NCI-H1436 treated with DMSO at 0.1 percent for 48 hours (cell line): ENCODE results near the gene NTHL1.
A peak's percentile ranks its signal among the peaks of the same experiment; 100 is the strongest.

ENCODE experiments used
- DNase-seq: peaks from one replicate; lab custom pipeline; 2025; lab: John Stamatoyannopoulos, UW

NTHL1 gene

DNA sequence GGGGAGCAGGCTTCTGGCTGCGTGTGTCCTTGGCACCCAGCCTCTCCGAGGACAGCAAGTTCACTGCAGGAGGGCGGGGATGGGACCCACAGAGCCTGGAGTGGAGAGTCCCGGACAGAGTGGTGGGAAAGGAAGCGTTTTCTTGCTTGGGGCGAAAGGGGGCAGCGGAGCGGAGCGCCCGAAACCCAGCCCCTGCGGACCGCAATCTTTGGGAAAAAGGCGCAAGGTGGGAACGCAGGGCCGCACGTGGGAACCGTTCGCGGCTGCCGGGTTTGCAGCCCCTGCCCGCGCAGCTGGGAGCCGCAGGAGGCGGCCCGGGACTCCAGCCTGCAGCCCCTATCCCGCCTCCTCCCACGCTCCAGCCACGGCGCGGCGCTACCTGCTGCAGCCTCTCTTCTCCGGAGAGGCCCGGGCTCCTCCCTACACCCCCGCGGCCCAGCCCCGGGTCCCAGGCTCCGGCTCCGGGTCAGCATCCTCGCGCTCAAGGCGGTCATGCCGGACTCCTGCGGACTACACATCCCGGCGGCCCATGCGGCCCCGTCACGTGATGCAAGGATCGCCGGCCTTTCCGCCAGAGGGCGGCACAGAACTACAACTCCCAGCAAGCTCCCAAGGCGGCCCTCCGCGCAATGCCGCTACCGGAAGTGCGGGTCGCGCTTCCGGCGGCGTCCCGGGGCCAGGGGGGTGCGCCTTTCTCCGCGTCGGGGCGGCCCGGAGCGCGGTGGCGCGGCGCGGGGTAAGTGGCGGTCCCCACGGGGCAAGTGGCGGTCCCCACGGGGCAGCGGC, at the start of gene NTHL1, which contains the start of gene TSC2:
Gene NTHL1, minus strand, starts transcription at position 505 of the 786 bp plus-strand sequence. Its CDS starts 11 bp downstream, at position 494.
Gene TSC2, plus strand, starts transcription at position 656 of the 786 bp plus-strand sequence. CDS start 631 bp downstream, outside the sequence.
- DNase-seq: peak; percentile 66

DNA sequence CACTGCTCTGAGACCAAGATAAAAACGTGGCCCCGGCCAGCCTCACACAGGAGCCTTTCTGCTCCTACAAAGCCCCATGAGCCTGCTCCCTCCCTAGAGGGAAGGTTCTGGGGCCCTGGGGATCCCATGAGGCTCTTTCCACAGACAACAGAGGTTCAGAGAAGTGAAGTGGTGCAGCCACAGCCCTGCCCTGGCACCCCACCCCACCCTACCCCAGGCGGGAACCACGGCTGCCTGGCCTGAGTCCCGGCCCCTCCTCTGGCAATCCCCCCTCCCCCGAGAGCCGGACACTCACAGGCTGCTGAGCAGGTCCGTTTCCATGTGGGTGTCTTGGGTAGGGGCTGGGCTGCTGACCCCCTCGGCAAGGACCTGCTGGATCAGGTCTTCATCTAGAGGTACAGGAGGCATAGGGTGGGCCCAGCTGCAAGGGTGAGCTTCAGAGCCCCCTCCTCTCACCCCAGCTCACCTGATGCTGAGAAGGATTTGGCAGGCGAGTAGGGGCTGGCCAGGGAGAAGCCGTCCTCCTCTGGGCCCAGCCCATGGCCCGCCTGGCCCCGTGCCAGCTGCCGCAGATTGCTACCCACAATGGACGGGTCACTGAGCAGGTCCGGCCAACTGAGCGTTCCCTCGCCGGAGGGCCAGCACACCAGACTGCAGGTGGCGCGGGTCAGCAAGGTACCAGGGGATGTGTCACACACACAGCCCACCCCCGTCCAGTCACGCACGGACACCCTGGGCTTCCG, 49.4 kb upstream of the NTHL1 start:
- DNase-seq: no peak

DNA sequence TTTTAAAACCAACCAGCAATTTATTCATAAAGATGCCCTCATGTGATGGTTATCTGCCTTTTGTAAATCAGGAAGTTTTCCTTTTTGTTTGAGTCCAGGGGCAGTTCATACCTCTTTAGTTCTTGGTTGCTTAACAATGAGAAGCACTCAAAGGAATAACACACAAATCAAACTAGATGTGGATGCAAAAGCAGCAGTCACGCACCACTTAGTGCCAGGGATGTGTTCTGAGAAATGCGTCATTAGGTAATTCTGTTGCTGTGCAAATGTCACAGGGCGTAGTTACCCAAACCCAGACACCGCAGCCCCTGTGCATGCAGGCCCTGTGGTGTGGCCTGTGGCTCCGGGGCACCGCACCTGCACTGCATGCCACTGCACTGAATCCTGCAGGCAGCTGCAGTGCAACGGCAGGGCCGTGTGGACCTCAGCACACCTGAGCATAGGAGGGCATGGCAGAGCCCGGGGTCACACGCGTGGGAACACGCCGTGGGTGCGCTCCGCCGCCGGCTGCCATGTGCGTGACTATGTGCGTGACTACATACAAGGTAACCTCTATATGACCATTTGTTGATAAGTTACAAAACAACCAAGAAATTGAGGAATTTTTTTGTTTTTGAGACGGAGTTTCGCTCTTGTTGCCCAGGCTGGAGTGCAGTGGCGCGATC, 48.4 kb upstream of the NTHL1 start:
- no peak for DNase-seq

- DNase-seq: no peak
These were observed 47.8 kb upstream of the NTHL1 start for GRCh38 chr16:2095315-2095853.

- DNase-seq: no peak
These were observed 46.2 kb upstream of the NTHL1 start for GRCh38 chr16:2093793-2094192.

DNA sequence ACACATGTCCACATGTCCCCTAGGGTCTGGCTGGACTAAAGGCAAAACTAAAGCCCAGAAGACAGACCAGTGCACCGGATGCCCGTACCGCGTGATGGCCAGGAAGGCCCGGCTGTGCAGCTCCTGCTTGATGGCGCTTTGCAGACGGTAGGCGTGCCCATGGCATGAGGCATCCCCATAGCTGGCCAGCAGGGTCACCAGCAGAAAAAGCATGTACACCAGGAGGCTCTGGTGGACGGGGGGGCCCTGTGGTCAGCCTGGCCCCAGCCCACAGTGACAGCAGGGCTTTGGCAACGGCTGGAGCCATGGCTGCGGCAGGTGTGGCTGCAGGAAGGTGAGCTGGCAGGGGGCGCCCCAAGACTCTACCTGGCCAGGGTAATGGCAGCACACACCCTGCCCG, 45.2 kb upstream of the NTHL1 start:
- no peak for DNase-seq

DNA sequence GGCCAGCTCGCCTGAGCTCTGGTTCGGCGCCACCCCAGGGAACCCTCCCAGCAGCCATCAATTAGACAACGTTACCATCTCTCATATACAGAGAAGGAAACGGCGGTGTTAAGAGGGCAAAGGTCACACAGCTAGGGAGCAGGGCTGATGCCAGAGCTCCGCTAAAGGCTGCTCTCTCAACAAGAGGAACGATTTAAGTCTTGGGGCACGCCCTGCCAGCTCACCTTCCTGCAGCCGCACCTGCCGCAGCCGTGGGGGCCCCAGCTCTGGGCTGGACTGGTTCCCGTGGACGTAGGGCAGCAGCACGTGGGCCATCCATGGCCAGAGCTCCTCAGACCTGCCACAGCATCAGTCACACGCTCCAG, 44.6 kb upstream of the NTHL1 start:
- no peak for DNase-seq

GRCh38 chr16:2091547-2092255, 44.1 kb upstream of the NTHL1 start:
- DNase-seq: no peak

DNA sequence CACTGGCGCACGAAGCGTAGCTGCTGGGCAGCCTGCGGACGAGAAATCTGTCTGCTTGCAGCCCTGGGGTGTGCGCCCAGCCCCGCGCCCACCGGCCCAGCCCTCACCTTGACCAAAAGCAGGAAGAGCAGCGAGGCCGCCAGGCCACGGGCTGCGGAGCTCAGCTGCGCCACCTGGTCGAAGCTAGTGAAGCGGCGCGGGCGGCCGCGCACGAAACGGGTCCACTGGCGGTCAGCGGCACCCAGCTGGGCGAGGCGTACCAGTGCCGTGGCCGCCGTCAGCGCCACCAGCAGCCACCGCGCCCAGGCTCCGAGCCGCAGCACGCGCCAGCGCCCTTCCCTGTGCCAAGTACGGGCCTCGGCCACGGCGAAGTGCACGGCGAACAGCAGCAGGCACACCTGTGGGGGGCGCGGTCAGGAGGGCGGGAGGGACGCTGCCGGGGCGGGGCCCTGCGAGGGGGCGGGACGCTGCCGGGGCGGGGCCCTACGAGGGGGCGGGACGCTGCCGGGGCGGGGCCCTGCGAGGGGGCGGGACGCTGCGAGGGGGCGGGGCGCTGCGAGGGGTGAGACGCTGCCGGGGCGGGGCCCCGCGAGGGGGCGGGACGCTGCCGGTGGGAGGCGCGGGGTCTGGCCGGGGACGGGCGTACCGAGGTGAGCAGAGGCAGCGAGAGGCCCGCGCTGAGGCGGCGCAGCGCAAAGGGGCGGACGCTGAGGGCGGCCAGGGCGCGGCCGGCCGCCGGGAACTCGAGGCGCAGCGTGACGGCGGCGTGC, 43.3 kb upstream of the NTHL1 start:
- no peak for DNase-seq

GRCh38 chr16:2090481-2090776, 42.8 kb upstream of the NTHL1 start:
- no peak for DNase-seq

GRCh38 chr16:2089706-2090480, 42.3 kb upstream of the NTHL1 start:
- DNase-seq: no peak

DNA sequence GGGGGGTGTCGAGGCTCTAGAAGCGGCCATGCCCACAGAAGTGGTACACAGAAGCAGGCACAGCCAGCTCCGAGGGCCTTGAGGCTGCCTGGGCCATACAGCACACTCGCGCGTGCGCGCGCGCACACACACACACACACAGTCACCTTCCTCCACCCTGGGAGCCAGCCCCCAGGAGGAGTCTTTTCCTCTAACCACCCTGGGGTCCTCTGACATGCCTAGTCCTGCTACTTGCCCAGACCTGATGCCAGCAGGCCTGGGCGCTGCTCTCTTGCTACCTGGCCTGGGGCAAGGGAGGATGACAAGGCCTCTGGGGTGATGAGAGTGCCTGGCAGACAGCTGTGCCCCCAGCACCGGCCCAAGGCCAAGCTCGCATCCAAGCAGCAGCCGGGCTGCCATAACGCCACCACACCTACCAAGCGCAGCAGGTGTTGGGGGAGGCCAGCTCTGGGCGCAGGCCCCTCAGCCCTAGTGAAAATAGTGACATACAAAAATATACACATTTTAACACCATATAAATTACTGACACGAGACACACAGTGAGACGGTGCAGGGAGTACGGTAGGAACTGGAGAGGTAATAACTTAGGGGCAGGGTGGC, 41.2 kb upstream of the NTHL1 start:
- no peak for DNase-seq

GRCh38 chr16:2087748-2088631, 40.4 kb upstream of the NTHL1 start:
- no peak for DNase-seq

DNA sequence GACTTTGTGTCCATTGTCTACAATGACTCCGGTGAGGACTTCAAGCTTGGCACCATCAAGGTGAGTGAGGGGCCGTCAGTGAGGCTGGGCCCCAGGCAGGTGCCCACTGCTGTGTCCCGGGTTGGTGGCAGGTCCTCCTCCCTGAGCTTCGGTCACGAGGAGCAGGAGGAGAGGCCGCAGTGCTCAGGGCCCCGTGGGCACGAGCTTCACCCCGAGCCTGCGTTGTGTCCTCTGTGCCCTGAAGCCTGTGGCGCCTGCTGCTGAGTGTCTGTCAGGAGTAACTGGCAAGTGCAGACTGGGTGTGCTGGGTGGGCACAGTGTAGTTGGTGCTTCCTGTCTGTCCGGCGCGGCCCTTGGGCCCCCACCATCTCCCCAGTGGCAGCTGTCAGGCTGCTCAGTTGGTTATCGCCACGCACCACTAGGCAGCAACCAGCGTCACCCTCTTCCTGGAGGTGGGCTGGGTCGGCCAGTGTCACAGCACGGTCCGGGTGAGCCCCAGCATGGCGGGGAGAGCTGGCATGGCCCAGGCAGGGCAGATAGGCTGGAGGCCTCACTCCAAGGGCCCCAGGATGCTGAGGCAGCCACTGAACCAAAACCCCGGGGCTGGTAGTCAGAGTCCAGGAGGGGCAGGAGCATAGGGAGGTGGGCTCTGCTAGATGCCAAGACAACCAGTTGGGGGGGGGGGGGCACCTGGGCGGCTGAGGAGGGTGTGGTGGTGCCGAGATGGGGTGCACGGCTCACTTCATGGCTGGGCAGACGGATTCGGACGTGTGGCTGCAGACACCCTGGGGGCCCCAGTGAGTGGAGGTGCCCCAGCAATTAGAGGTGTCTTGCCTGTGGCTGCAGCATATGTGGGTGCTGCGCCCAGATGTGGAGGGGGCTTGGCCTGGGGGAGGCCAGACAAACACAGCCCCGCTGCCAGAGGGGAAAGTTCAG, 39.4 kb upstream of the NTHL1 start:
- DNase-seq: no peak

DNA sequence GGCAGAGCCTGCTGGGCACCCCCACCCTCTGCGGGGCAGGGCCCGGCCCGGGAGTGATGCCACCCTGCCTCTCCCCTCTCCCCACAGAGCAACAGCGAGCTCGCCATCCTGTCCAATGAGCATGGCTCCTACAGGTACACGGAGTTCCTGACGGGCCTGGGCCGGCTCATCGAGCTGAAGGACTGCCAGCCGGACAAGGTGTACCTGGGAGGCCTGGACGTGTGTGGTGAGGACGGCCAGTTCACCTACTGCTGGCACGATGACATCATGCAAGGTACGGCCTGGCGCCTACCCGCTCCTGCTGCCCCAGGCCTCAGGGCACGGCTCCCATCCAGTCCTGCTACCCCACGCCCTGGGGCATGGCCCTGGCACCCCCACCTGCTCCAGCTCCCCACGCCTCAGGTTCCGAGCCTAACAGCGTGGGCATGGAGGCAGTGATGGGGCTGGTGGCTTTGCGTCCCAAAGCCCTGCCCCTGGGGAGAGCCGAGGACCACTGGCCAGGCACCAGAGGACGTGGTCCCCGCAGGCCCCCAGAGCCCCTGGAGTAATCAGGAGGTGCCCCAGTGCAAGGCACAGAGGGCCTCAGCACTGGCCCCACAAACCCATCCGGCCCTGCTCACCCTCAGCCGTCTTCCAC, 38.6 kb upstream of the NTHL1 start:
- no peak for DNase-seq

- no peak for DNase-seq
These were observed 38.0 kb upstream of the NTHL1 start for GRCh38 chr16:2085669-2086068.

GRCh38 chr16:2084895-2085625, 37.4 kb upstream of the NTHL1 start:
- DNase-seq: no peak
